Measurements from ENCODE around the gene RNU5B-1.
"Not testable (repeated sequence)": the region's sequence is repeated elsewhere in the genome, so short reads cannot be mapped to it uniquely, and the experiment has no call there.

Gene RNU5B-1

DNA sequence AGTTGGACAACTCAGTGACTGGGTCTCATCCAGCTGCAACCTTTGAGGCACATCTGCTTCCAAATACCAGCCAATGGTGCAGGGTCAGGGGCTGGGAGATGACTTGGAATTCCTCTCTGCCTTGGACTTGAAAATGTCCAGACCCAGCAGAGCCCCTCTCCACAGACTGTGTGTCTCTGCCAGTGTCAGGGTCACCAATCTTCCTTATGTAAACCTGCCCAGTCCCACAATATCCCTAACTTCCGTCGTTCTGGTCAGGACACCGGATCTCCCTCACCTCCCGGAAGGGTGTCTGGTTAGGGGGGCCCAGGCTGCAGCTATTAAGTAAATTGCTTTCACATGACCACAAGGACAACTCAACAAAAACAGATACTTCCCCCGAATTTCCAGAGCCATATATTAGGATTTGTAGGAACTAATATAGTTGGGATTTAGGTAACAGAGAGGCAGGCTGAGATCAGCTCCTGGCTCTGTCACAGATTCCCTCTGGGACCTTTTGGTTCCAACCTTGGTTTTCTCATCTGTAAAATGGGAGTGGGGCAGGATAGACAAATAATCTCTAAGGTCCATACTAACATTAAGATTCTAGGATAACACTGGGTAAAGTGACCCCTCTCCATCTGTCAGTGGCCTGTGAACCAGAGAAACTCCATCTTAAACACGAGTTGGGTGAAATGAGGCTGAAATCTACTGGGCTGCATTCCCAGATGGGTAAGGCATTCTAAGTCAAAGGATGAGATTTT is 42.5 kb downstream of the RNU5B-1 start:
- no peak for DNase-seq

DNA sequence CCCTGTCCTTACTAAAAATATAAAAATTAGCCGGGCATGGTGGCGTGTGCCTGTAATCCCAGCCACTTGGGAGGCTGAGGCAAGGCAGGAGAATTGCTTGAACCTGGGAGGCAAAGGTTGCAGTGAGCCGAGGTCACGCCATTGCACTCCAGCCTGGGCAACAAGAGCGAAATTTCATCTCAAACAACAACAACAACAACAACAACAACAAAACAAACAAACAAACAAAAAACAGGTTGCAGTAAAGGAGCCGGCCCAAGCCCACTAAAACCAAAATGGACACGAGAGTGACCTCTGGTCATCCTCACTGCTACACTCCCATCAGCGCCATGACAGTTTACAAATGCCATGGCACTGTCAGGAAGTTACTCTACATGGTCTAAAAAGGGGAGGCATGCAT is 43.3 kb downstream of the RNU5B-1 start:
- DNase-seq = not testable (repeated sequence)

DNA sequence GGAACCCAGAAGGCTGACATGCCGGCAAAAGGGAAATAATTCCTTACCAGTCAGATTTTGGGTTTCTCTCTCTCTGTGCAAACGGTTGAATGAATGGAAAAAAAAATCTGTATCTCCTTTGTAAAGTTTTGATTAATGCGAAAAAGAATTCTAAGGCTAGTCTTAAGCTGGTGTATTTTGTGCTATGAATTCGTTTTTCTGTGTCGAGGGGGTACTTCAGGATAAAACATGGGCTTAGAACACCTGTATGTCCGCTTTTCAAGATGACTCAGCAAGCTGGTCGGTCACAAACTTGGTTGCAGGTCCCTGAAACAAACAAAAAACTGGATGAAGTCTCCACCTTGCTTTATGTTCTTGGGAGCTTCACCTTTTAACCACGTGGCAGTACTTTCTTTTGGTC is 44.9 kb downstream of the RNU5B-1 start:
- no peak for DNase-seq

DNA sequence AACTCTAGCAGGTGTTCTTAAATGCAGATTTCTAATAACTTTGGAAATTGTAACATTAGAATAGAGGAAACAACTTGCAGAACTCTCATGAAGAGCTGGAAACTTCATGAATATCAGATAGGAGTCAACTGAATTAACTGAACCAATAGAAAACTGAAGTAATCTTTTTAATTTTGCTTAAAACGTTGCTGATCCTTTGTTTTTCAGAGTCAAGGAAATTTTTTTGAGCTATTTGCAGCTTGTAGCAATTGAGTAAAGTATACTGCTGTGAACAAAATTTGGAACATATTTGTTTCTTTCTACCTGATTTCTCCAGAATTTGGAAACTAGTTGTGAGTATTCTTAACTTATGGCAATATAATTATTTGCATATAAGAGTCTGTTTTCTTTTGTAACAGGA is 47.5 kb downstream of the RNU5B-1 start:
- DNase-seq = not testable (repeated sequence)

Measured in stimulated activated CD4-positive, alpha-beta T cell treated with anti-CD3 and anti-CD28 coated beads, Interleukin-15, amount 100 ng/mL, for 24 hours (primary cell).